GM06990 (cell line): ENCODE results near the gene CRBN.

ENCODE experiments used
- DNase-seq: peaks from one replicate; pipeline ENCODE4 v3.0.0-alpha.2; 2011; ENCODE audit not compliant: insufficient read length; ENCODE audit errors: extremely low read depth
- H3K27me3 ChIP-seq: replicated peaks from 2 replicates; pipeline ENCODE4 v1.6.0; 2011; ENCODE audit warnings: low read length; ENCODE audit not compliant: control insufficient read depth, insufficient read depth
- H3K36me3 ChIP-seq: 2 replicates; pipeline ENCODE4 v1.5.1; 2011; ENCODE audit warnings: low read length; ENCODE audit not compliant: control insufficient read depth, insufficient read depth
- H3K4me3 ChIP-seq: replicated peaks from 2 replicates; pipeline ENCODE4 v1.5.1; 2011; ENCODE audit warnings: low read depth, mild to moderate bottlenecking, control low read depth, low read length
- TF ChIP-seq, protein P1 (sequence below): IDR thresholded peaks from 2 replicates; pipeline ENCODE4 v1.5.1; 2011; ENCODE audit warnings: low read length, control low read depth, mild to moderate bottlenecking, inconsistent platforms; ENCODE audit not compliant: insufficient read depth, poor library complexity, severe bottlenecking

CRBN gene

DNA sequence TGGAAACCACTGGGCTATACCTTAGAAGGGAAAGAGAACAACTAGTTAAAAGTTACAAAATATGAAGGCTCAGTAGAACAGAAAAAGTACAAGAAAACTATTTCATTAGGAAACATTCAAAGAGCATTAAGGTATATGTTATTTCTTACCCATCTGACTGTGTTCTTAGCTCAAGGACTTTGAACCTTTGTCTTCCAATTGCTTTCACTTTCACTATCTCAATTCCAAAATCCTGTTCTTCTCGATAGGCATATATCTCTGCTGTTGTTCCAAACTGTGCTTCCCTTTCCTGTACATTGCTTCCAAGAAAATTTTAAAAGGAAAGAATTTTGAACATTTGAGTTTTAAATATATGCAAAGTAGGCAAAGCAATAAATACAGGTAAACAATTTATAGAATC, 6.9 kb downstream of the CRBN start:
- no peak overlapping the region for H3K4me3 ChIP-seq
- DNase-seq = no peak
- TF ChIP-seq, protein P1, sequence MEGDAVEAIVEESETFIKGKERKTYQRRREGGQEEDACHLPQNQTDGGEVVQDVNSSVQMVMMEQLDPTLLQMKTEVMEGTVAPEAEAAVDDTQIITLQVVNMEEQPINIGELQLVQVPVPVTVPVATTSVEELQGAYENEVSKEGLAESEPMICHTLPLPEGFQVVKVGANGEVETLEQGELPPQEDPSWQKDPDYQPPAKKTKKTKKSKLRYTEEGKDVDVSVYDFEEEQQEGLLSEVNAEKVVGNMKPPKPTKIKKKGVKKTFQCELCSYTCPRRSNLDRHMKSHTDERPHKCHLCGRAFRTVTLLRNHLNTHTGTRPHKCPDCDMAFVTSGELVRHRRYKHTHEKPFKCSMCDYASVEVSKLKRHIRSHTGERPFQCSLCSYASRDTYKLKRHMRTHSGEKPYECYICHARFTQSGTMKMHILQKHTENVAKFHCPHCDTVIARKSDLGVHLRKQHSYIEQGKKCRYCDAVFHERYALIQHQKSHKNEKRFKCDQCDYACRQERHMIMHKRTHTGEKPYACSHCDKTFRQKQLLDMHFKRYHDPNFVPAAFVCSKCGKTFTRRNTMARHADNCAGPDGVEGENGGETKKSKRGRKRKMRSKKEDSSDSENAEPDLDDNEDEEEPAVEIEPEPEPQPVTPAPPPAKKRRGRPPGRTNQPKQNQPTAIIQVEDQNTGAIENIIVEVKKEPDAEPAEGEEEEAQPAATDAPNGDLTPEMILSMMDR = no peak
- peaks cover 9% of the 10 kb centered on the region for H3K36me3 ChIP-seq
- no peaks in the 10 kb centered on the region for H3K27me3 ChIP-seq

DNA sequence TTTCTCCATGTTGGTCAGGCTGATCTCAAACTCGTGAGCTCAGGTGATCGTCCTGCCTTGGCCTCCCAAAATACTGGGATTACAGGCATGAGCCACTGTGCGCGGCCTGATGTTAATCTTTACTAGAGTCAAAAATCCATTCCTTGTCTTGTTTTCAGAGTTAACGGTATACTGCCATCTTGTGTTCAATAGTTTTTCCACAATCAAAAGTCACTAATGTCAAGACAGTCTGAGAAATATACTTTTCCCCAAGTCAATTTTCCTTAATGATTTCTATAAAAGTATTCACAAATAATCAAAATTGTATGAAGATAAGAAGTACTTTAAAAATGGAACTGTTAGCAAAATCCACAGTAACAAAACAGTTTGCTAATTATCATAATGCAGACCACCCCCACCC, 8.5 kb downstream of the CRBN start:
- no peak overlapping the region for H3K4me3 ChIP-seq
- H3K36me3 ChIP-seq = peaks cover 9% of the 10 kb centered on the region
- DNase-seq = no peak
- no peaks in the 10 kb centered on the region for H3K27me3 ChIP-seq
- TF ChIP-seq, protein P1 = peak; percentile 33

DNA sequence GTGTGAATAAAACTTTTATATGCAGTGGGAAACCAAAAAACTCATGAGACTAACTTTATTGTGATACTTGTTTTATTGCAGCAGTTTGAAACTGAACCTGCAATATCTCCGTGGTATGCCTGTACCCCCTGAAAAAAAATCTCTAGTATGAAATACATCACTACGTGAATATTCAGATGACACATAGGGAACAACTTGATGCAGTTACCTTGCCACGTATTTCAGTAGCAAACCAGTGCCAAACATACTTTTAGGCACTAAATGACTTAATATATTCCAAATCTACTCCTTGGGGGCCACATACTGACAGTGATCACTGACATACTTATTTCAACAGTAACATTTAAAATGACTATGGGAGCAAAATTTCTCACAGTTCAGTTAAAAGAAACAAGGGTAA, 13.8 kb downstream of the CRBN start:
- DNase-seq = no peak
- no peaks in the 10 kb centered on the region for H3K27me3 ChIP-seq
- H3K4me3 ChIP-seq = no peak overlapping the region
- peaks cover 2% of the 10 kb centered on the region; the same call in 1 of the 2 replicates for H3K36me3 ChIP-seq
- TF ChIP-seq, protein P1 = no peak

DNA sequence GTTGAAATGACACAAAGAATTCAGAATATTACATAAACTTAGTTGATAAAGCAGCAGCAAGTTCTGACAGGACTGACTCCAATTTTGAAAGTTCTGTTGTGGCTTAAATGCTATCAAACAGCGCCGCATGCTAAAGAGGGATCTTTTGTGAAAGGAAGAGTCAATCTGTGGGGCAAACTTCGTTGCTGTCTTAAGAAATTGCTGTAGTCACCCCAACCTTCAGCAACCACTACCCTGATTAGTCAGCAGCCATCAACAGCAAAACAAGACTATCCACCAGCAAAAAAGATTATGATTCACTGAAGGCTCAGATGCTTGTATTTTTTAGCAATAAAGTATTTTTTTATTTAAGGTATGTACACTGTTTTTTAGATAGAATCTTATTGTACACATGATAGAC, 14.2 kb downstream of the CRBN start:
- no peak for DNase-seq
- Histone ChIP-seq H3K27me3 (no peaks in the 10 kb centered on the region), H3K4me3 (no peak overlapping the region), H3K36me3 (peaks cover 2% of the 10 kb centered on the region; the same call in 1 of the 2 replicates)
- TF ChIP-seq, protein P1 = no peak

DNA sequence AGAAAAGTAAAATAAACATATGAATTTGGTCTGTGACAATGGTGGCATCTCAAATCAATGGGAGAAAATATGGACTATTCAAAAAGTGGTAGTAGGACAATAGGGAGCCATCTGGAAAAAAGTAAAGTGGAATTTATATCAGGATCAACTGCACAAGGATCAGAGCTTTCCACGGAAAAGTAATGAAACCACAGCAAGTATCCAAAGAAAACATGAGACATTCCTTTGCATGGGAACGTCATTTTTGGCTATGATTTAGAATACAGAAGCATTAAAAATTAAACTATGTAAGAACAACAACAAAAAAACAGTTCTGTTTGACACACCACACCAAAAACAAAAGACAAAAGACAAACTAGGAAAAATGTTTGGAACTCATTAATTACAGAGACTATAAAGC, 18.7 kb downstream of the CRBN start:
- no peak for DNase-seq
- Histone ChIP-seq H3K4me3 (no peak overlapping the region), H3K36me3 (peaks cover 1% of the 10 kb centered on the region), H3K27me3 (no peaks in the 10 kb centered on the region)
- TF ChIP-seq, protein P1 = no peak

DNA sequence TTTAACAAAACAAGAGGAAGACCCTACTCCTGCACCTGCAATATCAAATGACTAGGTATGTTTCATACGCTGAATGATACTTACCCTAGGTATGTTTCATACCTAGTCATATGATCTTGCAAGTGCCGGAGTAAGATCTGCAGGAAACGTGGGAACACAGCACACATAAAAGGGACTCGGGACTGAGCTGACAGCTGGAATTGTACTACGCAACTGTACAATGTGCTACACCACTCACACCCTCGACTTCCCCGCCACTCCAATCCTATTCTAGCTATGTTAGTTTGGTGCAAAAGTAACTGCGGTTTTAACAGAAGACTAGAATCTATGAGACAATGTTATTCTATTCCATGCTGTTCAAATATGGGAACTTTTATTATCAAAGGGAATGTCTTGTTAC, 22.0 kb downstream of the CRBN start:
- TF ChIP-seq, protein P1 = no peak
- DNase-seq = no peak
- H3K27me3 ChIP-seq = no peaks in the 10 kb centered on the region
- peaks cover 1% of the 10 kb centered on the region for H3K36me3 ChIP-seq
- H3K4me3 ChIP-seq = no peak overlapping the region
